Skin epidermis (tissue), 12 donors: ENCODE results near the gene ZNF628.
A peak's percentile ranks its signal among the peaks of the same experiment; 100 is the strongest.

Experiments
- H3K27ac ChIP-seq, 21 experiments: fragments of 200-600 bp; sonication (generic) in 11 of 21; one replicate each; pipeline ENCODE4 v1.5.0; 2020; ENCODE audit warnings: mild to moderate bottlenecking in 3 of 21, inconsistent platforms in 2 of 21, moderate library complexity in 2 of 21
- H3K4me3 ChIP-seq, 7 experiments: fragments of 200-600 bp; sonication (generic) in 2 of 7; one replicate each; pipeline ENCODE4 v1.5.0; 2020; ENCODE audit warnings: inconsistent platforms in 2 of 7, mild to moderate bottlenecking in 2 of 7, moderate library complexity in 1 of 7

Gene ZNF628

DNA sequence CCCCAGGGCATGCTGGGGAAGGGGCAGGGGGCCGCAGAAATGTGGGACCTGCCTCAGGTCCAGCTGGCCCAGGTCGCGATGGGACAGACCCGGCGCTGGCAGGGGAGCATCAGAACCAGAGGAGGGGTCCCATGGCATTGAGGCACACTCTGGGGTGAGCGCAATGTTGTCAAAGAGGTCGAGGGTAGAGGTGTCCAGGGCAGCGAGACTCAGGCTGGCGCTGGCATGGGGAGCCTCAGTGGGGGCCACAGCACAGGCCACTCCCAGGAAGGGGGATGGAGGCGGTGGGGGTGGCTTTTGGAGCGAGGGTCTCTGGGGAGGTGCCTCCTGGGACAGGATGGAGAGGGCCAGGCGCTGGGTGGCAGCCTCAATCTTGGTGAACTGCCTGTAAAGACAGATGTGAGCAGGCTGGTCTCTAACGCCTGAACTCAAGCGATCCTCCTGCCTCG is 12.8 kb upstream of the ZNF628 start:
- no peak overlapping the region for H3K27ac ChIP-seq
- no peak overlapping the region for H3K4me3 ChIP-seq

DNA sequence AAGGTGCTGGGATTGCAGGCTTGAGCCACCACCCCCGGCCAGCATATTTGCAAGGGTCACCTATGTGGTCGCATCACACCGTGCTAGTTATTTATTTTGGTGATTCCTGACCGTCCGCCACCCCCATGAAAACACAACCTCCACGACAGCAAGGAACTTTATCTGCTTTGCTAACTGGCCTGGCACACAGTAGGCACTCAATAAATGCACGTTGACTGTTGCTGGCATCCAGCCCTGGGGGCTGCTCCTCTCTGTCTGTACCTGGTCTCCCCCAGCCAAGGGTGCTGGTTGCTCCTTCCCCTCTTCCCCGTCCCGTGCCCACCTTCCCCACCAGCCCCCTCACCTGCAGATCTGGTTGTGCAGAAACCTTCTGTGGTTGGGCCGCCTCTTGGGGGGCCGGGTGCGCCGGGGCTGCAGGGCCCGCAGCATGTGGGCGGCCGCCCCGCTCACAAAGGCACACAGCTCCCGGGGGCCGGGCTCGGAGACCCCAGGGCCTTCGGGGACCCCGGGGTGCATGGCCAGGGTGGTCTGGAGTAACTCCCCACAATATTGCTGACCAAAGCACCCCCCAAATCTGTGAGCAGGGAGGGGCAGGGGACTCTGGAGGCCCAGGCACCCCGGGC is 12.3 kb upstream of the ZNF628 start:
- no peak overlapping the region for H3K4me3 ChIP-seq
- H3K27ac ChIP-seq = no peak overlapping the region

DNA sequence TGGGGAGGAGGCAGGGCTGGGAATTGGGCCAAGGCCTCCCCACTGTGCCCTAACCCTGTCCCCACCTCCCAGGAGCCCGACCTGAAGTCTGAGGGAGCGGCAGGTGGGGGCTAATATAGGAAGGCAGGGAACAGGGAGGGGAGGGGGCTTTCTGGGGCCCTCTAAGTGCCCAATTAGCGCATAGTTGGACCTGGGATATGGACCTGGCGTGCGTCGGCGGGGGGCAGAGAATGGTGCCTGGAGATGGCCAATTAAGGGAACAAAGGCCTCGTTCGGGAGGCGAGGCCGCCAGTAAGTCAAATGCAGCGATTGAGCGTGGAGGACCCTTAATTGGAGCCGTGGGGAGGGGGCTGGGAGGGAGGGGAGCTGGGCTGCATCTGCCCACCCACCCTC is 11.8 kb upstream of the ZNF628 start, which contains the start of gene C19orf85:
Gene C19orf85 (minus strand): TSS at position 90 of the 393 bp plus-strand sequence. CDS start 197 bp downstream, outside the sequence.
- Histone ChIP-seq H3K4me3 (no peak within 1 kb of the TSS), H3K27ac (no peak within 1 kb of the TSS)

DNA sequence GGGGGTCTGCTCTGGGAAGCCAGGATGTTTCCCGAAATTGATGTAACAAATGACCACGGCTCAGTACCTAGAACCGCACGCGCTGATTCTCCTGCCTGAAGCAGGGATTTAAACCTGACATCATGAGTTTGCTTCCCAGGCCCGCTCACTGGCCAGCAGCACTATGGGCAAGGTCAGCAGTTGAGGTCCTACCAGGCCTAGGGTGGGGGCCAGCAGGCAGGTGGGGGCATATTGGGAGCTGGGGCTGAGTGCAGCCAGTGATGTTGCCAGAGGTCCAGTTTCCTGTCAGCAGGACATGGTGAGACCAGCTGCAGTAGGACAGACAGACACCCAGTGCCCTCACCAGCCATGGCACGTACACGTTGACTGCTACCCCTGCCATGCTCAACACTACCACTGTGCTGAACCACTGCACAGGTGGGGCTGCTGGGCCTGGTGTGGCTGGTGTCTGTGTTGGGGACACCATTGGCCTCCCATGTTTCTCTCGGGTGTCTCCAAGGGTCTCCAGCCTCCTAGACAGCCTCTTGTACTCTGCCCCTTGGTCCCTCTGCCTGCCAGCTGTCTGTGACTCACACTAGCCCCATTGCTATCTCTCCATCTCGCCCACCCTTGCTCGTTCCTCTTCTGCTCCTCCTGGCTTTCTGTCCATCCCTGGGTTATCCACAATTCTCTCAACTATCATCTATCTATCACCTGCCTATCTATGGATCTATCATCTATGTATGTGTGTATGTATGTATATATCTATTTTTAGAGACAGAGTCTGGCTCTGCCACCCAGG is 10.8 kb upstream of the ZNF628 start:
- no peak overlapping the region for H3K4me3 ChIP-seq
- no peak overlapping the region for H3K27ac ChIP-seq

DNA sequence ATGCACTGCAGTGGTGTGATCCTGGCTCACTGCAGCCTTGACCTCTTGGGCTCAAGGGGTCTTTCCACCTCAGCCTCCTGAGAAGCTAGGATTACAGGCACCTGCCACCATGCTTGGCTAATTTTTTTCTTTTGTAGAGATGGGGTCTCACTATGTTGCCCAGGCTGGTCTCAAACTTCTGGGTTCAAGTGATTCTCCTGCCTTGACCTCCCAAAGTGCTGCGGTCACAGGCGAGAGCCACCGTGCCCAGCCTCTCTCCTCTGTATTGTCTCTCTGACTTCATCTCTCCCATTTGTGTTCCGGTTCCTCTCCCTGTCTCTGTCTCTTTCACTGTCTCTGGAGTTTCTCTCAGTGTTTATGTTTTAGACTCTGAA is 10.2 kb upstream of the ZNF628 start:
- H3K27ac ChIP-seq = no peak overlapping the region

DNA sequence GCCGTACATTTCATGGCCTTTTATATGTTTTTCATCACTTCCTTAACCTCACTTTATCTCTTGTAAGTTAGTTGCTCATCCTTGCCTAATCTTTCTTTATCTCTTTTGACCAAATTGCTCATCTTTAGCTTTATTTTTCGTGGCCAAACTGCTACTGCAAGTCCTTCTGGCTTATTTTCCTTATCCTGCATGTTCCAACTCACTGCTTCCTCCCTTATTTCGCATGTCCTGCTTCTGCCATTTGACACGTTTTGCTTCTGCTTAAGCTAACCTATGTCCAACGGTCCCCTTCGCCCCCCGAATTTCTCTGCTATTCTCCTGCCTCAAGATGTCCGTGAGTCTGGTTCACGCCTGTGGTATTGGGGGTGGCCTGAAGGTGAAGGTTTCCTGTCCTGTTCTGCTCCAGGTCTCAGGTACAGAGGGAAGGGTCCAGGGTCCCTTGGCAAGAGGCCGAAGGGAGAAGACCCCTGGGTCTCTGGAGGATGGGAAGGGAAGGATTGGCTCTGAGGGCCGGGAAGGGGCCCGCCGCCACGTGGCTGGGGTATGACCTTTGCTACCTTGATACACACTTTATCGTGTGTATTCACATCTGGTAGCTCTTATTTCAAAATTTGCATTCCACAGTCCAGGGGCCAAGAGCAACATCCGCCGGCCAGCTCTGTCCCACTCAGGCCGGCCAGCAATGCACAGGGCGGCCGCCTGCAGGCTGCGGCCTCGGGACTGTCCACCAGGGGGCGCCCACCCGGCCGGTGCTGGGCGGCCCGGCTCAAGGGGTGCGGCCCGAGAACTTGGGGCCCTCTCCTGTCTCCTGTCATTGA is 9.0 kb upstream of the ZNF628 start:
- no peak overlapping the region for H3K27ac ChIP-seq
- H3K4me3 ChIP-seq = no peak overlapping the region

More for the DNA sequence above, 10.2 kb upstream of the ZNF628 start:
- no peak overlapping the region for H3K4me3 ChIP-seq

DNA sequence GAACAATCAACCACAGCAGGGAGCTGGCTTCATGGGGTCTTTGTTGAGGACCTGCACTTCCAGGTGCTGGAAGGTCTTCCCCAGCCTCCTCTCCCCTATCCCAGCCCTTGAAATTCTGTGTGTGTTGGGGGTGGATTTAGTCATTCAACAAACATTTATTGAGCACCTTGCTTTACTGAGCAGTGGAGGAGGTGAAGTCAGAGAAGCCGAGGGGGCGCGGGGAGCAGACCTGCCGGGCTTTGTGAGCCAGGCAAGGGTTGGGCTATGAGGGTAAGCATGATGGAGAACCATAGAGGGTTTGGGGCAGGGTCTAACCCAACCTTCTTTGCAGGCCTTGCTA is 8.4 kb upstream of the ZNF628 start:
- no peak overlapping the region for H3K27ac ChIP-seq

DNA sequence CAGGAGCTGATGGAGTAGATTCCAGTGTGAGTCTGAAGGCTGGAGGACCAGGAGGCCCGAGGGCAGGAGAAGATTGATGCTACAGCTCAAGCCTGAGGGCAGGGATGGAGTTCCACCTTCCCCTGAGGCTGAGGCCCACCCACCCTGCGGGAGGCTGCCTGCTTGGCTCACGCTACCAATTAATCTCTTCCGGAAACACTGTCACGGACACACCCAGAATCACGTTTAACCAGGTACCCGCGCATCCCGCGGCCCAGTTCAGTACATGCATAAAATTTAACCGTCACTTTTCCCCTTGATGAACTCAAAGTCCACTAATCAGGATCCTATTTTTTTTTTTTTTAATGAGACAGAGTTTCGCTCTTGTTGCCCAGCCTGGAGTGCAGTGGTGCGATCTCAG is 5.2 kb upstream of the ZNF628 start:
- H3K27ac ChIP-seq = no peak overlapping the region
- no peak overlapping the region for H3K4me3 ChIP-seq

More for the DNA sequence above, 8.4 kb upstream of the ZNF628 start:
- H3K4me3 ChIP-seq = no peak overlapping the region

DNA sequence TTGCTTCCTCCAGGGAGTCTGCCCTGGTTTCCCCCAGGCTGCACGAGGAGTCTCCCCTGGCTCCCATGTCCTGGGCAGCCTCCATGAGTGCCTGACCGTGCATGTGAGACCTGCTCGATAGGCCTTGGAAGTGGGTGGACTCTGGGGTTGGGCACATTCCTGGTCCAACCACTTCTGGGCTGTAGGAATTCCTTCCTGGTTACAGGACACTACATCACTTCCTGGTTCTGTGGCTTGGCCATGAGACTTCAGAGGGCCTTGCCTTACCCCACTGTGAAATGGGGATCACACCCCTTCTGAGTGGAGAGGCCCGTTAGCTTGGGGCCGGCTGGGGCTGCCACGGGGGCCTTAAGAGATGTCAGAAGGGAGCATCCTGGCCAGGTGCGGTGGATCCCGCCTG is 4.0 kb upstream of the ZNF628 start:
- peak overlapping the region in 1 of 21 experiments; percentile 12 for H3K27ac ChIP-seq
- H3K4me3 ChIP-seq = no peak overlapping the region

DNA sequence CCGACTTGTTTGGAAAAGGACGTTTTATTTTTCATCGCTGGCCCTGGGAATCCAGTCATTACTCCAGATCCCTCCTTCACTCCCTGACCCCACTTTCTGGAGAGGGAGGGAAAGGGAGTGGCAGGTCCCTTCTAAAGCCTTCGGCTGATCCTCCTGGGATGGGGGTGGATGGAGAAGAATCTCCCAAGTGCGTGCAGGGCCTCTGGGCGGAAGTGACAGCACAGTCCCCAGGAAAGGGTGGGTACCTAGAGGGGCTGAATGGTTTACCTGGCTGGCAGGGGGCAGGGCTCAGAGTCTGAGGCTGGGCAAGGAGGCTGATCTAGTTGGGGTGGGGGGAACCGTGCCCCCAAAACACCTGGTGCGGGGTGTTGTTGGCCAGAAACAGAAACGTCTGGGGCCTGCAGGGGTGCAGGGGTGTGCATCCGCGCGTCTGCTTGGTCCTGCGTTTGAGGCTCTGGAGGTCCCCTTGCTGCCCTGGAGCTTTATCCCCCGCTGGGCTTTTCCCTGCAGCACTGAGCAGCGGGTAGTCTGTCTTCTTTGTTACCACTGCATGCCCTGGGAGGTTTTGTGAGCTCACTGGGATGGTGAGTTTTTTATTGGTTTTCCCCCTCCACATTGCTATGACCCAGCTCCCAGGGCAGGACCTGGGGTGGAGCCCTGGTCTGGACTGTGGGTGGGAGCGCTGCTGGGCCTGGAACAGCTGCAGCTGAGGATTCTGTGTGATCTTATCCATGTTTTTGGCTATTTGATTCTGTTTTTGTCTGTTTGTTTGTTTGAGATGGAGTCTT is 3.0 kb upstream of the ZNF628 start:
- Histone ChIP-seq H3K4me3 (no peak overlapping the region), H3K27ac (peak overlapping the region in 6 of 21 experiments; percentile 4 to 47 (median 12))

DNA sequence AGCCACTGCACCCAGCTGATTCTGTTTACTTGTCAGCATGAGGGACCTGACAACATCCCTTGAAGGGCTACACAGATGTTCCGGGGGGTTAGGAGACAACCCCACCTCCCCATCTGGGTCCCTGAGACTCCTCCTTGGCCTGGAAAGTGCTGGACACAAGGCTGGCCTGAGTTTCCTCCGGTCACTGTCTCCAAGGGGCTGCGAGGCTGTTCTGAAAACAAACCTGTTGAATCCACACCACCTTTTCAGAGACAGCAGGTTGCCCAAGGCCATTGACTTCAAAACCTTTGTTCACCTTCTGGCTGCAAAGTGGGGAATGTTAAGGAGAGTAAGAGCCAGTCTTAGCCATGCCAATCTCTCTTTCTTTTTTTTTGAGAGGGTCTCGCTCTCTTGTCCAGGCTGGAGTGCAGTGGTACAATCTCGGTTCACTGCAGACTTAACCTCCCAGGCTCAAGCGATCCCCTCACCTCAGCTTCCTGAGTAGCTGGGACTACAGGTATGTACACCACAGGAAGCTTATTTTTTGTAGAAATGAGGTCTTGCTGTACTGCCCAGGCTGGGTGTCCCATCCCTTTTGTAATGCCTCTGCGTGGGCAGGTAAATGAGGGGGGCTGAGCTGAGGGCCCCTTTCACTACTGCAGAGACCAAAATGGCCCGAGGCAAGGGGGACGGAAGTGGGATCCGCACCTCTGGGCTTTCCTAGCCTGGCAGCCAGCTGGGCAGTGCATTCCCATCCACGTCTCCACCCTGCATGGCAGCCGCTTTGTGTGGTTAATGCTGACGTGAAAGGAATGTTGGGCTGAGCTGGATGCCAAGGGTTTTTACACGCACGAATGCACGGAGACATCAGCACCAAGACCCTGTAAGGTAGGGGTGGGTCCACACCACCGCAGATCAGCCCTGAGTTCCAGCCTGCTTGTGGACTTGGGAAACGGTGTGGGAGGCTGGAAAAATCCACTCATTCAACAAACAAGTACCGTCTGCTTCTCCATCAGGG is 1.9 kb upstream of the ZNF628 start:
- H3K27ac ChIP-seq = peak overlapping the region in 8 of 21 experiments; percentile 1 to 96 (median 32)
- no peak overlapping the region for H3K4me3 ChIP-seq

DNA sequence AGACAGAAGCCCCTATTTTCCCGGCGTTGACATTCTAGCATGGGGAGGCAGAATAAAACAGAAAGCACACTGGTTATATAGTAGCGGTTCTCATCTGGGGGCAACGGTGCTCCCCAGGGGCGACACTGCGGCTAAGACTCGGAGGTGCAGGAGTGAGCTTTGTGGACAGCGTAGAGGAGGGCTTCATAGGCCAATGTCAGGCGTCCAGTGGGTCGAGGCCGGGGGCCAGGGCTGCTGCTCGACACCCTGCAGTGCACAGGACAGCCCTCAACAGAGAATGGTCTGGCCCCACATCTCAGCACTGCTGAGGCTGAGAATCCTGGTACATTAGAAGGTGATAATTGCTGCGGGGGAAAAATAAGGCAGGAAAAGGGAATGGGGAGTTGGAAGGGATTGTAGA is 1.5 kb downstream of the ZNF628 start:
- Histone ChIP-seq H3K27ac (peak overlapping the region in 2 of 21 experiments; percentile 83), H3K4me3 (peak overlapping the region in 1 of 7 experiments; percentile 69)

DNA sequence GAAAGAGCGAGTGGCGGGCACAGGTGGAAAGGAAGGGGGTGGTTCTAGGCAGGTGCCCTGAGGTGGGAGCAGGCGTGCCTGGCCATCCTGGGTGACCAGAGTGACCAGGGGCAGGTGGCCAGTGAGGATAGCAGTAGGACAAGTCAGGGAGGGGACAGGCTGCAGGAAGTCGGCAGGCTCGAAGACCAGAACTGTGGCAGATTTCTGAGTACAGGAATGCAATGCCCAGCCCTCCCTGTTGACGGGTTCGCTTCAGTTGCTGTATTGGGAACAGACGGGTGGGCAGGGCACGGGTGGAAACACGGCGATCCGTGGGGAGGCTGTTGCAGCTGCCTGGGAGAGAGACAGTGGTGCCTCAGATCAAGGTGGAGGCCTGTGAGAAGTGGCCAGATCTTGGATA is 1.9 kb downstream of the ZNF628 start:
- no peak overlapping the region for H3K27ac ChIP-seq
- H3K4me3 ChIP-seq = no peak overlapping the region

DNA sequence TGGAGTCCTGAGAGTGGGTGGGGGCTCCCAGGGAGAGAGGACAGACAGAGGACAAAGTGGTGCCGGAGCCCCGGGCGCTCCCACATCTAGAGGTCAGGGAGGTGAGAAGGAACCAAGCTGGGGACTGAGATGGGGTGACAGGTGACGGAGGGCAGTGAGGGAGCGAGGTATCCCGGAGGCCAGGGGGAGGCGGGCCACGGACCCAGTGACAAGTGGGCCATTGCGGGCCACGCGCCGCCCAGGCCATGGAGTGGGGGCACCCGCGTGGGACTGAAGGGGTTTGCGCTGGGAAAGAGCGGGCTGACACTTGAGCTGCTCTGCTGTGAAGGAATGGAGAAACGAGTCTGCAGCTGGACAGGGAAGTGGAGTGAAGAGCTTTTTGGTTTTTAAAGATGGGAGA is 2.6 kb downstream of the ZNF628 start:
- Histone ChIP-seq H3K4me3 (no peak overlapping the region), H3K27ac (no peak overlapping the region)

DNA sequence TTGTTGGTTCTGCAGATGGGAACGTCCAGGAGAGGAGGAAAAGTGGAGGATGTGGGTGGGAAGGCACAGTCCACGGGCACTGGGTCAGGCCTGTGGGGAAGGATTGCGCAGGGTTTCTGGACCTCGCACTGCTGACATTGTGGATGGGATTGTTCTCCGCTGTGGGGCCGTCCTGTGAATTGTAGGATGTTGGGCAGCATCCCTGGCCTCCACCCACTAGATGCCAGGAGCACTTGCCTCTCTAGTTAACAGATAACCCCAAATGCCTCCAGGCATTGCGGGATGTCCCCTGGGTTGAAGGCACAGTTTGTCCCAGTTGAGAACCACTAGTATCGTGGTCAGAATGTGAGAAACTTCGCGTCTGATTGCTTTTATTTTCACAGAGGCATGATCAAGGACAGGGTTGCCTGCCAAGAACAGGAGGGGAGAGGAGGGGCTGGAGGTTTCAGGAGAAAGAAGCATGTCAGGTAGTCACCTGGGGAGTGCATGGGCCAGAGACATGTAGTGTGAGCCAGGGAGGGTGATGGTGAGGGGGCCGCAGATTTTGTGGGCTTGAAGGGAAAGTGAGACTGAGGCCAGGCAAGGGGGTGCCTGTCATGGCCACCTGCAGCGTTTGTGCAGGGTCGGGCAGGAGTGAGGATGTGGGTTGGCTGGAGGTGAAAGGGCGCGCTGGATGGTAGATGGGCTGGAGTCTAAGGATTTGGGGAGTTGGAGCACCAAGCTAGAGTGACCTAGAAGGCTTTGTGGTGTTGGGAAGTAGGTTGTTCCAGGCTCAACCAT is 3.2 kb downstream of the ZNF628 start:
- no peak overlapping the region for H3K4me3 ChIP-seq
- H3K27ac ChIP-seq = no peak overlapping the region

DNA sequence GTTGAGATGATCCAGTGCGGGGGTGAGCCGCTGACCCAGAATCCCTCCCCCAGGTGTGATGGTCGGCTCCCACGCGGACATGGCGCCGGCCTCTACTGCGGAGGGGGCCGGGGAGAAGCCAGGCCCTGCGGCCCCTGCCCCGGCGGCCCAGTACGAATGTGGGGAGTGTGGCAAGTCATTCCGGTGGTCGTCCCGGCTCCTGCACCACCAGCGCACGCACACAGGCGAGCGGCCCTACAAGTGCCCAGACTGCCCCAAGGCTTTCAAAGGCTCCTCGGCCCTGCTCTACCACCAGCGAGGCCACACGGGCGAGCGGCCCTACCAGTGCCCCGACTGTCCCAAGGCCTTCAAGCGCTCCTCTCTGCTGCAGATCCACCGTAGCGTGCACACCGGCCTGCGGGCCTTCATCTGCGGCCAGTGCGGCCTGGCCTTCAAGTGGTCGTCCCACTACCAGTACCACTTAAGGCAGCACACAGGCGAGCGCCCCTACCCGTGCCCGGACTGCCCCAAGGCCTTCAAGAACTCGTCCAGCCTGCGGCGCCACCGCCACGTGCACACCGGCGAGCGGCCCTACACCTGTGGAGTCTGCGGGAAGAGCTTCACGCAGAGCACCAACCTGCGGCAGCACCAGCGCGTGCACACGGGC is 4.9 kb downstream of the ZNF628 start:
- no peak overlapping the region for H3K4me3 ChIP-seq
- no peak overlapping the region for H3K27ac ChIP-seq

DNA sequence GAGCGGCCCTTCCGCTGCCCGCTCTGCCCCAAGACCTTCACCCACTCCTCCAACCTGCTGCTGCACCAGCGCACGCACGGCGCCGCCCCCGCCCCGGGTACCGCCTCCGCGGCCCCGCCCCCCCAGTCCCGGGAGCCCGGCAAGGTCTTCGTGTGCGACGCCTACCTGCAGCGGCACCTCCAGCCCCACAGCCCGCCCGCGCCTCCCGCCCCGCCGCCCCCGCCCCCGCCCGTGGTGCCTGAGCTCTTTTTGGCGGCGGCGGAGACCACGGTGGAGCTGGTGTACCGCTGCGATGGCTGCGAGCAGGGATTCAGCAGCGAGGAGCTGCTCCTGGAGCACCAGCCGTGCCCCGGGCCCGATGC is 5.4 kb downstream of the ZNF628 start:
- Histone ChIP-seq H3K27ac (no peak overlapping the region), H3K4me3 (no peak overlapping the region)
